IPS-20b (cell line): ENCODE measurements around the gene FAM120B.

ENCODE experiments used
- H3K27ac ChIP-seq: one replicate; pipeline ENCODE4 v1.5.1; 2013; ENCODE audit warnings: low read length
- H3K27me3 ChIP-seq: 2 replicates; pipeline ENCODE4 v1.6.1; 2013; ENCODE audit warnings: mild to moderate bottlenecking, low read length, inconsistent platforms; ENCODE audit not compliant: insufficient read depth
- H3K36me3 ChIP-seq: 2 replicates; pipeline ENCODE4 v1.6.1; 2013; ENCODE audit warnings: low read depth, mild to moderate bottlenecking, inconsistent platforms, low read length, moderate library complexity; ENCODE audit not compliant: insufficient read depth
- H3K4me1 ChIP-seq: 2 replicates; pipeline ENCODE4 v1.6.1; 2013; ENCODE audit warnings: mild to moderate bottlenecking, control low read depth, inconsistent platforms, low read length, moderate library complexity; ENCODE audit not compliant: insufficient read depth
- H3K4me3 ChIP-seq: 2 replicates; pipeline ENCODE4 v1.5.1; 2013; ENCODE audit warnings: mild to moderate bottlenecking, low read length, inconsistent platforms
- H3K9ac ChIP-seq: 2 replicates; pipeline ENCODE4 v1.6.1; 2013; ENCODE audit warnings: low read depth, mild to moderate bottlenecking, inconsistent platforms, low read length, moderate library complexity
- H3K9me3 ChIP-seq: 2 replicates; pipeline ENCODE4 v1.6.1; 2013; ENCODE audit warnings: mild to moderate bottlenecking, low read depth, low read length, inconsistent platforms; ENCODE audit not compliant: insufficient read depth

FAM120B gene

GRCh38 chr6:170274713-170275560 lies 31.6 kb upstream of the FAM120B start:
- H3K4me1 ChIP-seq = peaks cover under 1% of the 10 kb centered on the region; the same call in 1 of the 2 replicates
- no peaks in the 10 kb centered on the region; the same call in 1 of the 2 replicates for H3K27me3 ChIP-seq
- no peaks in the 10 kb centered on the region for H3K36me3 ChIP-seq
- H3K27ac ChIP-seq = no peak overlapping the region
- no peak overlapping the region for H3K9ac ChIP-seq
- H3K9me3 ChIP-seq = no peaks in the 10 kb centered on the region
- H3K4me3 ChIP-seq = no peak overlapping the region

- no peaks in the 10 kb centered on the region for H3K36me3 ChIP-seq
- no peak overlapping the region for H3K9ac ChIP-seq
- H3K27ac ChIP-seq = no peak overlapping the region
- no peaks in the 10 kb centered on the region for H3K4me1 ChIP-seq
- H3K27me3 ChIP-seq = peaks cover 4% of the 10 kb centered on the region; the same call in 1 of the 2 replicates
- no peaks in the 10 kb centered on the region for H3K9me3 ChIP-seq
- no peak overlapping the region for H3K4me3 ChIP-seq
These were observed 30.0 kb upstream of the FAM120B start for GRCh38 chr6:170276369-170277057.

GRCh38 chr6:170277893-170278742 lies 28.4 kb upstream of the FAM120B start:
- no peaks in the 10 kb centered on the region for H3K36me3 ChIP-seq
- no peak overlapping the region for H3K4me3 ChIP-seq
- no peaks in the 10 kb centered on the region for H3K4me1 ChIP-seq
- no peak overlapping the region for H3K9ac ChIP-seq
- no peaks in the 10 kb centered on the region for H3K9me3 ChIP-seq
- H3K27me3 ChIP-seq = peaks cover 4% of the 10 kb centered on the region; the same call in 1 of the 2 replicates
- H3K27ac ChIP-seq = no peak overlapping the region

GRCh38 chr6:170278743-170279094 lies 27.8 kb upstream of the FAM120B start:
- Histone ChIP-seq H3K9ac (no peak overlapping the region), H3K27ac (no peak overlapping the region), H3K4me1 (no peaks in the 10 kb centered on the region)

GRCh38 chr6:170279426-170279825 lies 27.1 kb upstream of the FAM120B start:
- Histone ChIP-seq H3K9ac (no peak overlapping the region), H3K27me3 (peaks cover 4% of the 10 kb centered on the region; the same call in 1 of the 2 replicates), H3K4me1 (no peaks in the 10 kb centered on the region), H3K4me3 (no peak overlapping the region), H3K27ac (no peak overlapping the region), H3K9me3 (no peaks in the 10 kb centered on the region), H3K36me3 (no peaks in the 10 kb centered on the region)

More at GRCh38 chr6:170278743-170279094, 27.8 kb upstream of the FAM120B start:
- H3K9me3 ChIP-seq = no peaks in the 10 kb centered on the region
- peaks cover 4% of the 10 kb centered on the region; the same call in 1 of the 2 replicates for H3K27me3 ChIP-seq
- H3K36me3 ChIP-seq = no peaks in the 10 kb centered on the region
- no peak overlapping the region for H3K4me3 ChIP-seq

GRCh38 chr6:170279977-170280688 lies 26.4 kb upstream of the FAM120B start:
- Histone ChIP-seq H3K36me3 (peaks cover 7% of the 10 kb centered on the region; the same call in 1 of the 2 replicates), H3K9me3 (no peaks in the 10 kb centered on the region), H3K9ac (no peak overlapping the region), H3K4me1 (no peaks in the 10 kb centered on the region), H3K27ac (no peak overlapping the region), H3K4me3 (no peak overlapping the region), H3K27me3 (peaks cover 8% of the 10 kb centered on the region)

- H3K4me3 ChIP-seq = no peak overlapping the region
- no peaks in the 10 kb centered on the region; the same call in 1 of the 2 replicates for H3K4me1 ChIP-seq
- H3K27ac ChIP-seq = no peak overlapping the region
- peaks cover 12% of the 10 kb centered on the region for H3K36me3 ChIP-seq
- H3K9ac ChIP-seq = no peak overlapping the region
- H3K9me3 ChIP-seq = no peaks in the 10 kb centered on the region
- H3K27me3 ChIP-seq = peaks cover 13% of the 10 kb centered on the region
These were observed 25.9 kb upstream of the FAM120B start for GRCh38 chr6:170280689-170281045.

GRCh38 chr6:170281331-170282292 lies 24.9 kb upstream of the FAM120B start:
- H3K4me1 ChIP-seq = peaks cover 5% of the 10 kb centered on the region; the same call in 1 of the 2 replicates
- H3K9ac ChIP-seq = no peak overlapping the region
- H3K27ac ChIP-seq = no peak overlapping the region
- peaks cover 23% of the 10 kb centered on the region for H3K27me3 ChIP-seq
- peaks cover 13% of the 10 kb centered on the region for H3K36me3 ChIP-seq
- H3K9me3 ChIP-seq = no peaks in the 10 kb centered on the region
- H3K4me3 ChIP-seq = no peak overlapping the region

- no peaks in the 10 kb centered on the region for H3K9me3 ChIP-seq
- H3K4me3 ChIP-seq = no peak overlapping the region
- H3K27ac ChIP-seq = no peak overlapping the region
- H3K27me3 ChIP-seq = peaks cover 33% of the 10 kb centered on the region
- H3K36me3 ChIP-seq = peaks cover 16% of the 10 kb centered on the region
- H3K4me1 ChIP-seq = peaks cover 7% of the 10 kb centered on the region; the same call in 1 of the 2 replicates
- H3K9ac ChIP-seq = no peak overlapping the region
These were observed 23.9 kb upstream of the FAM120B start for GRCh38 chr6:170282512-170283158.
